Hematopoietic multipotent progenitor cell treated with erythropoietin and hydrocortisone succinate and interleukin-3 and kit ligand, for 15 days (in vitro differentiated cells): ENCODE data around the gene CCNH.

Experiments
- DNase-seq: peaks from one replicate; pipeline ENCODE4 v3.0.0-alpha.2; 2015; ENCODE audit warnings: low spot score

Gene CCNH

GRCh38 chr5:87403409-87403808 lies 9.3 kb downstream of the CCNH start:
- no peak for DNase-seq

DNA sequence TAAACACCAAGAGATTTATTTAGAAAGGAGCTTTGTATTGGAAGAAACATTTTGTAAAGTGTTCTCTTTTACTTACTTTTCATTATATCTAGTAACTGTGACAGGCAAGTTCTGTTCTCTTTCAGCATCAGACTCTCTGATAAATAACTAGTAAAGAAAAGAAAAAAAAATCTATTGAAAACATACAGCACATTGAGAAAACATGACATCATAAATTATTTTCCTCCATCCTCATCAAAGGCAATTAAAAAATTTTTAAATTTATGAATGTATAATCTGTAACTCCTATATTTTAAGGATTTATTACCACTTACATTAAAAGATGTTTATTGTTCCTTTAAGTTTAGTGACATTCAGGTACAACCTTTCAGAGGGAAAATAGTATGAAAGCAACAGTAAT lies 11.1 kb downstream of the CCNH start:
- DNase-seq = no peak

- peak; percentile 58 for DNase-seq
Measured at GRCh38 chr5:87400305-87400899, 12.3 kb downstream of the CCNH start.

GRCh38 chr5:87399720-87400119 lies 13.0 kb downstream of the CCNH start:
- no peak for DNase-seq

DNA sequence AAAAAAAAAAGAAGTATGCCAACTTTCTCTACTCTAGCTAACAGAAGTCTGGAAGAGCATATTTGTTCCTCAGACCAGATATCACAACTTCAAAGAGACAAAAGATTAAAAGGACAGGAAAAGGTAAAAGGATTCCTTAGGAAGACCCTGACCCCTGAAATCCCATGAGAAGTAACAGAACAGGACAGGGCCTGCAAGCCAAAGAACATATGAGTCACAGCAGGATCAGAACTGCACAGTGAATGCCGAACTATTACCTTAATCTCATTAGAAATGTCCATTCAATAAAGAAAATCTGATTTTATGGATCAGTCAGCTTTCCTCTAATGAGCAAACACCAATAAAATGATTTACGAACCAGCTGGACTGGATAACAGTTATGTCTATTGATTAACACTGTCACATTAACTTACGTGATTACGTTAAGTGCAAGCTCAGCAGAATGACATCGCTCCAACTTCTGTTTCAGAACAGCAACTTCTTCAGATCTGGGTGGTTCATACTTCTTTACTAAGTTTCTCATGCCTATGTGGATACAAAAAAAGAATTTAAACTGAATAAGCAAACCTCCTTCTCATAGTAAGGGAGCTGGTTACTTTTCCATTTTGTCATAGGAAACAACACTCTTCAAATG lies 13.6 kb downstream of the CCNH start:
- DNase-seq = no peak

- no peak for DNase-seq
Measured at GRCh38 chr5:87394411-87395165, 18.1 kb downstream of the CCNH start.

DNA sequence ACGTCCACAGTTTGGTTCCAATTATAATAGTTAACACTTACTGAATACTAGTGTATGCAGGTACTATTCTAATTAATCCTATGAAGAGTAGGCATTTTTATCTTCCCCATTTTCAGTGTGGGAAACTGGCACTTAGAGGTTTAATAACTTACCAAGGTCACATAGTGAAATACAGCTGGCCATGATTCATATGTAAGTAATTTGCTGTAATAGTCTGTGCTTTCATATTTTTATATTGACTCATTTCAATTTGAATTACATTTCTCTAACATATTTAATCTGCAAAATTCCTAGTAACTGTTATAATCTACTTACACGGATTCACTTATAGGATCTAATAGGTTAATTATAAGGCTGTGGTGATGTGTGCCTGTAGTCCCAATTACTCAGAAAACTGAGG lies 19.4 kb downstream of the CCNH start:
- no peak for DNase-seq

DNA sequence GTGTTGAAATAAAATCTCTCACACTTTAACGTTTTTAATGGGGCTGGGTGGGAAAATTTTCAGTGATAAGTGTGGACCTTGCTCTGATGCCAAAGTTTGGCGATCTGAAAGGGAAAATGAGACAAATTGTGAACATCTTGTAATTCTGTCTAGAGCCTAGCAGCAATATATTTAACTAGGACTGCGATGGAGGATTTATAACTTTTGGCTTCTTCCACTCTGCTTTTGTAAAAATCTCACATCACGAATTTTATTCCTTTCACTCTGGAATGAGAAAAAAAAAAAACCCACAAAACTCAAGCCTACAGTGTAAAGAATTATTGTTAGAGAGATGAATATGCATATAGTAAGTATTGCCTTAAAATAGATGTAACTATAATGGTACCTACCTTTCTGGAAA lies 19.9 kb downstream of the CCNH start:
- DNase-seq = no peak

DNA sequence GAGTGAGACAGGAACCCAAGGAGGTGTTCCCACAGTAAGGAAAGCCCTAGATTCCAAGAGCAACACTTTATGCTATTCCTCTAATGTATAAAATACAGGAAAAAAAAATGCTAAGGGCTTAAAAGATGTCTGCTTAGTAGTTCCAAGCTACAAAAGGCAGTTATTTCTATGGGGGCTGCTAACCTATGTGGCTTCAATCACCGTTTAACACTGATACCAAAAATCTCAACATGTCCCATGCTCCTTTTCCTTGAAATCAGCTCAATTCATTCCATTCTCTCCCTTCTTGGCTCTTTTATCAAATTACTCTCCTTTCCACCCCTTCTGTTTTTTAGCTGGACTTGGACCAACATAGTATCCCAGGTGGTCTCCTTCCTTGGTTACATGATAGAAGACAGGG lies 20.6 kb downstream of the CCNH start:
- no peak for DNase-seq

GRCh38 chr5:87390576-87391199 lies 22.0 kb downstream of the CCNH start:
- DNase-seq = no peak

- DNase-seq = no peak
Measured at GRCh38 chr5:87390075-87390474, 22.7 kb downstream of the CCNH start.

DNA sequence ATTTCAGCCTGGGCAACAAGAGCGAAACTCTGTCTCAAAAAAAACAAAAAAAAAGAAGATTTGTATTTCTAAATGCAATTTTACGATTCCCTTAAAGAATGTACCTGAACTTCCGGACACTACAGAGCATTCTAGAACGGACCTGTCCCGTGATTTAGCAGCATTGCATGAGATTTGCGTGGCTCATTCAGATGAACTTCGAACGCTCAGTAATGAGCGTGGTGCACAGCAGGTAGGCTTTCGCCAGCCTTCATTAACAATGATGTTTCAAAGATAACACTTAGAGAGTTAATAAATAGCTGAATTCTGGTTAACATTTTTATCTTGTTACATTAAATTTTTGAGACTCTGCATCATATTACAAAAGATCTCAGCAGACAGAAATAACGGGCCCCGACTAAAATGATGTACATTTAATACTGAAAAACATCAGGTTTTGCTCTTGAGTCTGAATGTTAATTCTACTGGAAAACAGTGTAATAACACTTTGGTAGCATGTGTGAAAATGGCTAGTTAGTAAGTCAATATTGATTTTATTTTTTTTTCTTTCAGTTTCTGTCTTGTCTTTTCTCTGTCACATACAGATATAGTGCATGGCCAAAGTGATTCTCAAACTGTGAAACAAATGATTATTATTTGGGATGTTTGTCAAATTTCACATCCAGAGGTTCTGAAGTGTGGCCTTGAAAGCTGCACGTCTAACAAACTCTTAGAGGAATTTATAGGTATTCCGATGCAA lies 23.3 kb downstream of the CCNH start:
- DNase-seq = no peak

GRCh38 chr5:87388129-87388528 lies 24.6 kb downstream of the CCNH start:
- no peak for DNase-seq

GRCh38 chr5:87385802-87386201 lies 26.9 kb downstream of the CCNH start:
- DNase-seq = no peak

DNA sequence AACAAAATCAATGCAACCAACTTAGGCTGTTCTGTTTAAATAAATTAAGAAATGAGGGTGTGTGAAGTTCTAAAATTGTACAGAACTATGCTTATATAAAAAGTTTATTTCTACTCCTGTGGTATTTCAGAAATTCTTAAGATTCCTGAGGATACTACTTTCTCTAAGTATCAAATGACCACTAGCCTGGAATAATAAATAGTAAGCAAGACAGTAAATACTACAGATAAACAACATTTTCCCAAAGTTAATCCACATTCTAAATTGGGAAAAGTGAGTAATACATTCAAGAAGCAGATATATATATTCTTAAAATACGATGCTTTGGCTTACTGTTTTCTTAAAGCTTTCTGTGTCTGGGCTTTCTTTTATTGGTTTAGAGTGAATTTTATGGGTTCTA lies 29.5 kb downstream of the CCNH start:
- DNase-seq = no peak

DNA sequence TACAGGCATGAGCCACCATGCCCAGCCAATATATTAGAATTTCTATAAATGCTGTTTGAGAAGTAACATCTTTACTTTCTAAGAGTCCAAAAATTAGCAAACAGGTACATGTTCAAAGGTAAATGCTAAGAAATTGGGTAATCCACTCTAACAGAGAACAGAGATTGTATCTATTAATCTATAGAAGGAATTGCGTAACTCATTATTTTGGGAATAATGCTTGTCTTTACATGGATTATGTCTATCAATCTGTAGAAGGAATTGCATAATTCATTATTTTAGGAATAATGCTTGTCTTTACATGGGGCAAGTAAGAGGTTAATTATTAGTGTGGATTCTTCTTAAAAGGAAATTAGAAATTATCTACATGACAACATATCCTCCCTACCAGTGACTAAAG lies 30.5 kb downstream of the CCNH start:
- no peak for DNase-seq

- no peak for DNase-seq
Measured at GRCh38 chr5:87372705-87373104, 40.0 kb downstream of the CCNH start.

DNA sequence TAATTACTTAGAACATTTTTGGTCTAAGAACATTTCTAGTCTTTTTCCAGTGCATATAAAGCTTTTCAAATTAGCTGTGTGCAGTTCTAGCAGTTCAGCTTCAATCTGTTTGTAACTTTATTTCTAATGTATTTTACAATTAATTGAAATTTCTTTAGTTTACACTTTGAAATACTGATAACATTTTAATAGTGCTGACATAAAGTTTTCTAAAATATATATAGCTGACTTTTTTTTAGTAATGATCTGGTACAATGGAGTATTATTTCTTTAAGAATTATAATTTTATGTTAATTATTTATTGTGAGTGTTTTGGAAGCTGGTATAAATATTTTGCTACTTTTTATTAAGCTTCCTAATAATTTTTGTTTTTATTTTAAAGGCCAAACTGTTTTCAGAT lies 43.3 kb downstream of the CCNH start:
- no peak for DNase-seq

DNA sequence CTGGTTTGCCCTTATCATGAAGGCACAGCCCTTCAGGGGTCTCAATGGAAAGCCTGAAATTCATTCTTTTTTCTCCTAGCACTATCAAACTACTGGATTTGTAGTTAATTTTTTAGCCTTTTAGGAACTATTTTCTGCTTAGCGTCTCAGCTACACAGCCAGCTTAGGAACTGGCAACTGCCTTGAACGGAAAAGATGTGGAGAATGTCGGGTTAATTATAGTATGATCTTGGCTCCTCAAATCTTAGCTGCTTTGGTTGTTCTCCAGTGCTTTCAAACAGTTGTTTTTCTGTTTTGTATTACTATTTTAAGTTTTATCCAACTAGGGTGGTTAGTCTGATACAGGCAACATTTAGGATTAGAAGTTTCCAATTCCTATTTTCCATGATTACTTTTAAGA lies 44.1 kb downstream of the CCNH start:
- DNase-seq = no peak

GRCh38 chr5:87367243-87367642 lies 45.5 kb downstream of the CCNH start:
- no peak for DNase-seq

DNA sequence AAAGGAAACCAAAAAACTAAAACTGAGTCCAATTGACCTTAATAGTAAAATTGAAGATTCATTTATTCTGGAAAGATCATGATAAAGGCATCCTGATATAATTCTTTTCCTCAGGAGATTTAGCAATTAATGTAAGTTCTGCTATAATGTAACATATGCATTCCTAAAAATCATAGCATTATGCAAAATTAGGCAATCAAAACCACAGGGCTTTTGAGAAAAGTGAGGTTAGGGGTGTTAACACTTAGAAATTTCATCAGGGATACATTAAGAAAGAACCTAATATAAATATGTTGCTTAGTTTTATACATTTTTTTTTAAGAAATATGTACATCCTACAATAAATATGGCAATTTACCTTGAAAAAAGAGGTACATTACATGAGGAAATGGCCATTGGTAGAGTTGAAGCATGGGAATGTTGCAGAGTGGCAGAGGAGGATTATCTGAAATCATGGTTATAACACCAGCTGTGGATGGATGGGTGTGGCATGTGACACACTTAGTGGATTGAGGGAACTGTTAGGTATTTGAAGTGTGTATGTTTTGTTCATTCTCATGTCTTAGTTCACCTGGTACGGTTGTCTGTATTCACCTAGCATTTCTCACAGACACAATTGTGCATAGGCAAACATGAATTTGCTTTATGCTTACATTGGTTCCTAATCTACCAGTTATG lies 51.1 kb downstream of the CCNH start:
- no peak for DNase-seq

GRCh38 chr5:87361031-87361445 lies 51.7 kb downstream of the CCNH start:
- DNase-seq = no peak
